ENCODE results near the gene MRPS2.

DNA sequence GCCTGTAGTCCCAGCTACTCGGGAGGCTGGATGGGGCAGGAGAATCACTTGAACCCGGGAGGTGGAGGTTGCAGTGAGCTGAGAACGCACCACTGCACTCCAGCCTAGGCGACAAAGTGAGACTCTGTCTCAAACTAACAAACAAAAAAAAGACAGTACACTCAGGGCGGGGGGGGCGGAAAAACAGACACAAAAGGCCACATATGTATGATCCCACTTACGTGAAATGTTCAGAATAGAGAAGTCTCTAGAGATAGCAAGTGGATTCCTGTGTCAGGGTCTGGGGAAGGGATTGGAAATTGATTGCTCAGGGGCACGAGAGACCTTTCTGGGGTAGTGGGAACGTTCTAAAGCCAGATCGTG lies 11.7 kb downstream of the MRPS2 start:
- TF ChIP-seq, protein P1, sequence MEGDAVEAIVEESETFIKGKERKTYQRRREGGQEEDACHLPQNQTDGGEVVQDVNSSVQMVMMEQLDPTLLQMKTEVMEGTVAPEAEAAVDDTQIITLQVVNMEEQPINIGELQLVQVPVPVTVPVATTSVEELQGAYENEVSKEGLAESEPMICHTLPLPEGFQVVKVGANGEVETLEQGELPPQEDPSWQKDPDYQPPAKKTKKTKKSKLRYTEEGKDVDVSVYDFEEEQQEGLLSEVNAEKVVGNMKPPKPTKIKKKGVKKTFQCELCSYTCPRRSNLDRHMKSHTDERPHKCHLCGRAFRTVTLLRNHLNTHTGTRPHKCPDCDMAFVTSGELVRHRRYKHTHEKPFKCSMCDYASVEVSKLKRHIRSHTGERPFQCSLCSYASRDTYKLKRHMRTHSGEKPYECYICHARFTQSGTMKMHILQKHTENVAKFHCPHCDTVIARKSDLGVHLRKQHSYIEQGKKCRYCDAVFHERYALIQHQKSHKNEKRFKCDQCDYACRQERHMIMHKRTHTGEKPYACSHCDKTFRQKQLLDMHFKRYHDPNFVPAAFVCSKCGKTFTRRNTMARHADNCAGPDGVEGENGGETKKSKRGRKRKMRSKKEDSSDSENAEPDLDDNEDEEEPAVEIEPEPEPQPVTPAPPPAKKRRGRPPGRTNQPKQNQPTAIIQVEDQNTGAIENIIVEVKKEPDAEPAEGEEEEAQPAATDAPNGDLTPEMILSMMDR (IDR thresholded peaks at IDR 0.05), result no peak
- TF ChIP-seq EP300 (IDR thresholded peaks at IDR 0.05) (no peak), POLR2A (IDR thresholded peaks at IDR 0.05) (no peak)

Measured in gastroesophageal sphincter (tissue), 3 donors.